Measurements from ENCODE around the gene CEL.
"Not testable (repeated sequence)": the region's sequence is repeated elsewhere in the genome, so short reads cannot be mapped to it uniquely, and the experiment has no call there.

CEL gene

GRCh38 chr9:133061764-133062145, at the start of gene CEL:
CEL (plus strand) TSS chr9:133061981; CDS start chr9:133062003, 22 bp downstream.
- not testable (repeated sequence) for DNase-seq

GRCh38 chr9:133014696-133015095, 47.1 kb upstream of the CEL start:
- DNase-seq, result no peak

GRCh38 chr9:133023117-133023890, 38.5 kb upstream of the CEL start:
- DNase-seq, result peak; percentile 65

GRCh38 chr9:133026426-133026825, 35.4 kb upstream of the CEL start:
- no peak for DNase-seq

- DNase-seq, result no peak
These were observed 34.6 kb upstream of the CEL start for GRCh38 chr9:133027134-133027533.

GRCh38 chr9:133028221-133028620, 33.6 kb upstream of the CEL start:
- no peak for DNase-seq

GRCh38 chr9:133029994-133030316, 31.8 kb upstream of the CEL start:
- DNase-seq, result no peak

GRCh38 chr9:133030317-133031129, 31.3 kb upstream of the CEL start, which contains the start of gene GTF3C5:
GTF3C5 (plus strand) TSS chr9:133030997; CDS start chr9:133031012, 15 bp downstream.
- peak; percentile 93 for DNase-seq

GRCh38 chr9:133031130-133031422, 30.7 kb upstream of the CEL start:
- DNase-seq, result no peak

GRCh38 chr9:133031496-133031911, 30.3 kb upstream of the CEL start:
- DNase-seq, result peak; percentile 60

- no peak for DNase-seq
These were observed 29.6 kb upstream of the CEL start for GRCh38 chr9:133032171-133032570.

GRCh38 chr9:133035669-133036068, 26.1 kb upstream of the CEL start:
- no peak for DNase-seq

- DNase-seq, result no peak
These were observed 23.8 kb upstream of the CEL start for GRCh38 chr9:133037775-133038515.

GRCh38 chr9:133040892-133041479, 20.8 kb upstream of the CEL start:
- peak; percentile 48 for DNase-seq

GRCh38 chr9:133041958-133042357, 19.8 kb upstream of the CEL start:
- DNase-seq, result no peak

- no peak for DNase-seq
These were observed 19.1 kb upstream of the CEL start for GRCh38 chr9:133042676-133043075.

- DNase-seq, result no peak
These were observed 18.2 kb upstream of the CEL start for GRCh38 chr9:133043449-133044035.

GRCh38 chr9:133044125-133044524, 17.7 kb upstream of the CEL start:
- no peak for DNase-seq

- DNase-seq, result no peak
These were observed 17.1 kb upstream of the CEL start for GRCh38 chr9:133044661-133045060.

GRCh38 chr9:133045132-133045531, 16.6 kb upstream of the CEL start:
- no peak for DNase-seq

GRCh38 chr9:133046196-133046899, 15.4 kb upstream of the CEL start:
- DNase-seq, result no peak

GRCh38 chr9:133046900-133047295, 14.9 kb upstream of the CEL start:
- no peak for DNase-seq
